HUDEP-2 (cell line): Measurements from ENCODE around the gene OR4C46.
"Not testable (repeated sequence)": the region's sequence is repeated elsewhere in the genome, so short reads cannot be mapped to it uniquely, and the experiment has no call there.

Experiments
- DNase-seq, 76 experiments: peaks; one replicate each; lab custom pipeline; 2025; ENCODE audit not compliant: unreplicated experiment in 76 of 76; lab: John Stamatoyannopoulos, UW

OR4C46 gene

GRCh38 chr11:54603898-54604297, at the start of gene OR4C46:
Gene OR4C46 (minus strand): TSS chr11:54603998. CDS start chr11:54603998, 0 bp downstream.
- DNase-seq = no peak

- not testable (repeated sequence) for DNase-seq
Observed at GRCh38 chr11:54645606-54646005, 41.8 kb upstream of the OR4C46 start.

- DNase-seq = not testable (repeated sequence)
Observed at GRCh38 chr11:54561439-54561838, 42.4 kb downstream of the OR4C46 start.

GRCh38 chr11:54558919-54559318, 44.9 kb downstream of the OR4C46 start:
- peak in 2 of 76 experiments; percentile 0 to 1 for DNase-seq

- DNase-seq = no peak
Observed at GRCh38 chr11:54558407-54558806, 45.4 kb downstream of the OR4C46 start.
